Activated CD4-positive, alpha-beta T cell treated with anti-CD3 and anti-CD28 coated beads, Interleukin-10, Interleukin-2, amounts not matched to agents 100 ng/mL and 50 ng/mL, durations not matched to agents 16 hours and 8 hours (primary cell): ENCODE data around the gene CDR2.
A peak's percentile ranks its signal among the peaks of the same experiment; 100 is the strongest.
"Not testable (repeated sequence)": the region's sequence is repeated elsewhere in the genome, so short reads cannot be mapped to it uniquely, and the experiment has no call there.

Experiments
- DNase-seq: peaks from one replicate; pipeline ENCODE4 v3.0.0-alpha.2; 2020

Gene CDR2

GRCh38 chr16:22374311-22375116 lies at the start of gene CDR2:
TSS of gene CDR2 (minus strand) at chr16:22374619. CDS start at chr16:22374309, 310 bp downstream.
- DNase-seq = peak; percentile 99

- no peak for DNase-seq
Observed at GRCh38 chr16:22423716-22424115, 49.3 kb upstream of the CDR2 start.

GRCh38 chr16:22421136-22421535 lies 46.7 kb upstream of the CDR2 start:
- no peak for DNase-seq

- no peak for DNase-seq
Observed at GRCh38 chr16:22420606-22421135, 46.3 kb upstream of the CDR2 start.

- no peak for DNase-seq
Observed at GRCh38 chr16:22419908-22420307, 45.5 kb upstream of the CDR2 start.

GRCh38 chr16:22418826-22419225 lies 44.4 kb upstream of the CDR2 start:
- no peak for DNase-seq

- DNase-seq = not testable (repeated sequence)
Observed at GRCh38 chr16:22417798-22418197, 43.4 kb upstream of the CDR2 start.

- no peak for DNase-seq
Observed at GRCh38 chr16:22417019-22417418, 42.6 kb upstream of the CDR2 start.

GRCh38 chr16:22413819-22414218 lies 39.4 kb upstream of the CDR2 start:
- DNase-seq = no peak

GRCh38 chr16:22407486-22407885 lies 33.1 kb upstream of the CDR2 start:
- no peak for DNase-seq

GRCh38 chr16:22402191-22402590 lies 27.8 kb upstream of the CDR2 start:
- no peak for DNase-seq

- DNase-seq = no peak
Observed at GRCh38 chr16:22400900-22401299, 26.5 kb upstream of the CDR2 start.

- no peak for DNase-seq
Observed at GRCh38 chr16:22397931-22398330, 23.5 kb upstream of the CDR2 start.

GRCh38 chr16:22397464-22397863 lies 23.0 kb upstream of the CDR2 start:
- DNase-seq = no peak

- no peak for DNase-seq
Observed at GRCh38 chr16:22395960-22396359, 21.5 kb upstream of the CDR2 start.

- DNase-seq = no peak
Observed at GRCh38 chr16:22394121-22394520, 19.7 kb upstream of the CDR2 start.

- no peak for DNase-seq
Observed at GRCh38 chr16:22388101-22388644, 13.8 kb upstream of the CDR2 start.

- no peak for DNase-seq
Observed at GRCh38 chr16:22386976-22387375, 12.6 kb upstream of the CDR2 start.

GRCh38 chr16:22385196-22385595 lies 10.8 kb upstream of the CDR2 start:
- no peak for DNase-seq

- no peak for DNase-seq
Observed at GRCh38 chr16:22383827-22384226, 9.4 kb upstream of the CDR2 start.

GRCh38 chr16:22381392-22381791 lies 7.0 kb upstream of the CDR2 start:
- DNase-seq = no peak

GRCh38 chr16:22380529-22380928 lies 6.1 kb upstream of the CDR2 start:
- no peak for DNase-seq

- DNase-seq = no peak
Observed at GRCh38 chr16:22379656-22380055, 5.2 kb upstream of the CDR2 start.

- DNase-seq = no peak
Observed at GRCh38 chr16:22375963-22376640, 1.7 kb upstream of the CDR2 start.
